HG03439 (cell line): ENCODE data around the gene RHOH.
"Not testable (repeated sequence)": the region's sequence is repeated elsewhere in the genome, so short reads cannot be mapped to it uniquely, and the experiment has no call there.

Experiments used
- ATAC-seq: cut with Tn5 transposase; IDR thresholded peaks from one replicate; pipeline ENCODE4 v1.9.1; 2021; ENCODE audit warnings: mild to moderate bottlenecking, moderate library complexity; ENCODE audit not compliant: unreplicated experiment

RHOH gene

DNA sequence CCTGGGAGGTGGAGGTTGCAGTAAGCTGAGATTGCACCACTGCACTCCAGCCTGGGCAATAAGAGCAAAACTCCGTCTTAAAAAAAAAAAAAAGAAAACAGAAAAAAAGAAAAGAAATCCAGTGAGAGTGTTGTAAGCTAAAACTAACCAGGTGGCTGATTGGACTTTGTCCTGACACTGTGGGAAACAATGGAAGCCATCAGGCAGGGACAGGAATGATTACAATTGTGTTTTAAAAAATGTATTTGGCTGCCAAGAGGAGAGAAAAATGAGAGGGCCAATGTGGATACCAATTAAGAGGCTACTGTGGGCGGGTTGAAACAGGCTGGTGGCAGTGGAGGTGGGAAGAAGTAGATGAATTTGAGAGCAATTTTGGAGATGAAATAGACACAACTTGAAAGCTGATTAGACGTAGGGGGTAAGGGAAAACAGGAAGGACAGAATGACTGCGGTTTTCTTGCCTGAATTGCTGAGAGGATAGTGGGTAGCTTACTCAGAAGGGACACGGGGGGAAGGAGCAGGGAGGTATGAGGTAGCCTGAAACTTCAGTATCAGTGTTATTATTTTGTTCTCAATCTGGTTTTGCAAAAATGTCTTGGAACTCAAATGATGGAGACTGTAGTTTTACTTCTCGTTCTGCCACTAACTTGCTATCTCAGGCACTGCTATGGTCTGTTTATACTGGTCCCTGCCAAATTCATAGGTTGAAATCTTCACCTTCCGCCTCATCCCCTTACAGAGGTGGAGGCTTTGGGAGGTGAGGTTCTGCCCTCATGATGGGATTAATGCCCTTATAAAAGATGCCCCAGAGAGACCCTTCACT is 92.7 kb downstream of the RHOH start:
- ATAC-seq = no peak

DNA sequence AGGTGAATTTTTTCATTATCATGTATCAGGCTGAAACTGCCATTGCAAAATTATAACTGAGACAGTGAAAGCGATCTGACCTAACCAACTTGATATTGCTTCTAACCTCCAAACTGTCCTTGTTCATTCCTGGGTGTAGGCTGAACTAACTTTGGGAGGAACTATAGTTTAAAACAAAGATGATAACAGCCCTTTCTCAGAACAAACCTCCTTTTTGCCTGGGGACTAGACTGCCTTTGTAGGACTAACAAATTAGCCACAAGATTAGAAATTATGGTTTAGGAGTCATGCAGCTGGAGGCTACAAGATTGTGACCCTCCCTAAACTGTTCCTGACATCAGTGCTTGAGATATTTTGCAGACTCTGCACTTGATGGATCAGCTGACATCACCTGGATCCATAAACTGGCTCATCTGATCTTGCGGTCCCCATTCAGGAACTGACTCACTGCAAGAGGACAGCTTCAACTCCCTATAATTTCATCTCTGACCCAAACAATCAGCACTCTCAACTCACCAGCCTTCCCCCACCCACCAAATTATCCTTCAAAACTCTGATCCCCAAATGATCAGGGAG is 93.9 kb downstream of the RHOH start:
- not testable (repeated sequence) for ATAC-seq

DNA sequence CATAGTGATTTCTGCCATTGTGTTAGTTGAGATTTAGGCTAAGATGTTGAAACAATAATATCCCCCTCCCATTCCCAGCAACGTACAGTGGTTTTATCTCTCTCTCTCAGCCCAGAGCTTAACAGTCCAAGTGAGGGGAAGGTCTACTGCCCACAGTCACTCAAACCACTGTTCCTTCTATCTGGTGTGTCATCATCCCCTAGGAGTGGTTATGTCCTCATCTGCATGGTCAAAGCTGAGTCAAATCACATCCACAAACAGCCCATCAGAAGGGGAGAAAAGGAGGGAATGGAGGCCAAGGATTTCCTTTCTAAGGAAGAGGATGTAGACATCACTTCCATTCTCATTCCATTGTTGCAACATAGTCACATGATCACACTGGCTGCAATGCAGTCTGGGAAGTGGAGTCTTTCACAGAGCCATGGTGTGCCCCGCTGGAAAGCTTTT is 95.5 kb downstream of the RHOH start:
- ATAC-seq = no peak

DNA sequence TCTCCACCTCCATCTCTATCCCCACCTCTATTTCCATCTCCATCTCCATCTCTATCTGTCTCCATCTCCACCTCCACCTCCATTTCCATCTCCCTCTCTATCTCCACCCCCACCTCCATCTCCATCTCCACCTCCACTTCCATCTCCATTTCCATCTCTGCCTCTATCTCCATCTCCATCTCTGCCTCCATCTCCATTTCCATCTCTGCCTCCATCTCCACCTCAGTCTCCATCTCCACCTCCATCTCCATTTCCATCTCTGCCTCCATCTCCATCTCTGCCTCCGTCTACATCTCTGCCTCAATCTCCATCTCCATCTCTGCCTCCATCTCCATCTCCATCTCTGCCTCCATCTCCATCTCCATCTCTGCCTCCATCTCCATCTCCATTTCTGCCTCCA is 97.5 kb downstream of the RHOH start:
- no peak for ATAC-seq

DNA sequence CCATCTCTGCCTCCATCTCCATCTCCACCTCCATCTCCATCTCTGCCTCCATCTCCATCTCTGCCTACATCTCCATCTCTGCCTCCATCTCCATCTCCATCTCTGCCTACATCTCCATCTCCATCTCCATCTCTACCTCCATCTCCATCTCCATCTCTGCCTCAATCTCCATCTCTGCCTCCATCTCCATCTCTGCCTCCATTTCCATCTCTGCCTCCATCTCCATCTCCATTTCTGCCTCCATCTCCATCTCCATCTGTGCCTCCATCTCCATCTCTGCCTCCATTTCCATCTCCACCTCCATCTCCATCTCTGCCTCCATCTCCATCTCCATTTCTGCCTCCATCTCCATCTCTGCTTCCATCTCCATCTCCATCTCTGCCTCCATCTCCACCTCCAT is 98.2 kb downstream of the RHOH start:
- not testable (repeated sequence) for ATAC-seq

DNA sequence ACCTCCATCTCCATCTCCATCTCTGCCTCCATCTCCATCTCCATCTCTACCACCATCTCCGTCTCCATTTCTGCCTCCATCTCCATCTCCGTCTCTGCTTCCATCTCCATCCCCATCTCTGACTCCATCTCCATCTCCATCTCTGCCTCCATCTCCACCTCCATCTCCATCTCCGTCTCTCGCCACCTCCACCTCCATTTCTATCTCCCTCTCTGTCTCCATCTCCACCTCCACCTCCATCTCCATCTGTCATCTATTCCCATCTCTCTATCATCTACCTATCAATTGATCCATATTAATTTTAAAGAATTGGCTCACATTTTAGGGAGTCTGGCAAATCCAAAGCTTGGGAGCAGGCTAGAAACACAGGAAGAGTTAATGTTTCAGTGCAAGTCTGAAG is 98.7 kb downstream of the RHOH start:
- no peak for ATAC-seq
